Activated CD4-positive, alpha-beta T cell treated with anti-CD3 and anti-CD28 coated beads for 24 hours (primary cell): ENCODE results near the gene CENPP.

ENCODE experiments used
- DNase-seq, 2 donors: peaks; one replicate each; pipeline ENCODE4 v3.0.0-alpha.2; 2020; ENCODE audit warnings: low read depth in 2 of 2

Gene CENPP

GRCh38 chr9:92507496-92507895 is 181.7 kb downstream of the CENPP start:
- DNase-seq = no peak

DNA sequence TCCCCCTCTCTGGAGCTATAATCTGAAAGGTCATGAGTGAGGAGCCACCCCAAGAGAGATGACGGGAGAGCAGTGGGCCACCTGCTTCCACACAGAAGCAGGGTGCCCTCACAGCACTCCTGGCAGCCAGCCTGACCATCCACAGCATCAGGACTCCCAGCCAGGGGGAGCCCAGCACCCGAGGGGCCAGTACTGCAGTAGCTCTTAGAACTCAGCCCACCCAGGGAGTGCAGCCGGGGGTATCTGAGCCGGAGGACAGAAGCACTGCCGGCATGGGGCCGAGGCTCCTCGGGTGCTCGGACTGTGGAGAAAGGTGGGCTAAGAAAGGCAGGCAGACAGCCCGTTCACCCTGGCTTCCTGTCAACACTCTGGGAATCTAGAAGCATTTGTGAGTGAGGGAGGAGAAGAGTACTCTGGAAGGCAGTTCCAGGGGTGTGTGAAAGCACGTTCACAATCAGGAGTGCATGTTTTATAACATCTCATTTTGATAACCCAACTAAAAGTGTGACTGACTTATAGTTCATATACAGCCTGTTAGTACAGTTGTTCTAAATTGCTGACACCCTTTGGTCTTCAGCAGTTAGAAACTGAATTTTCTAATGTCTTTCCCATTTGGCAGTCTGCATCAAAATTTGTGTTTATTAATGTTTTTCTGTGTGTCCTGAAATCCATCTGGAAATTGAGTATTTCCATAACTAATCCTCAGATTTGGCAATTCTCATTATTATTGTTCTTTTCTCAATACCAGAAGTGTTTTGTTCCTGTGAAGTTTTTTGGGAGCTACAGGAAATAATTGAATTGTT is 182.5 kb downstream of the CENPP start:
- DNase-seq = no peak

DNA sequence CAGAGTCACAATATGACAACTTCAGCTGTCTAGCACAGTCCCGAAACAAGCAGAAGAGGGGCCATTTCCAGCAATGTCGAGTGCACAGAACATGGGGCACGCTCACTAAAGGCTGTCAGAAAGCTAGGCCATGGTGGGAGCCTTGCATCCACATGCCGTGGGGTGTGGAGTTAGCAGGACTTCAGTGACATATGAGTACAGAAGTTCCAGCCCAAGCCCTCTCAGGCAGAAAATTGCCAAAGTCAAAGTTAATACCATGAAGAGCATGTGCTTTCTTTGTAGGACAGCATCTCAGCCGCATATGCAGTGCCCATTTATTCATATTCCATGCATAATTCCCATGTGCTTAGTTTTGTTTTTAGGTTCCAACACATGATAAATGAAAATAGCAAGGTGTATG is 183.3 kb downstream of the CENPP start:
- DNase-seq = no peak

DNA sequence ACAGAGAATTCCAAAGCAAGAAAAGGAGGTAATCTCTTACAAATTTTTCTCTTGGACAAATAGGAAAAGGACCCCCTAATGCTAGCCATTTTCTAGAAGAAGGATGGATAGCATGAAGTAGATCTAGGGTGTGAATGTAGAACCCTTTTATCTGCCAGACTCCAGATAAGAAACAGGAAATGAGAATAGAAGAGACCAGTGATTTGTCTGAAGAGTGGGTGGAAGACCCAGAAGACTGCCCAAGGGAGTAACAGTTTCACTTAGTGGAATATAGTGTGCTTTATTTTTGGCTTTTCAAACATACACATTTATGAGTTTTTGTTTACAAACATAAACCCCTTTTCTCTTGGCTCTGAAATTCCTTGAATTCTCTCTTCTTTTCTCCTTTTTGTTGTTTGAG is 185.0 kb downstream of the CENPP start:
- no peak for DNase-seq

DNA sequence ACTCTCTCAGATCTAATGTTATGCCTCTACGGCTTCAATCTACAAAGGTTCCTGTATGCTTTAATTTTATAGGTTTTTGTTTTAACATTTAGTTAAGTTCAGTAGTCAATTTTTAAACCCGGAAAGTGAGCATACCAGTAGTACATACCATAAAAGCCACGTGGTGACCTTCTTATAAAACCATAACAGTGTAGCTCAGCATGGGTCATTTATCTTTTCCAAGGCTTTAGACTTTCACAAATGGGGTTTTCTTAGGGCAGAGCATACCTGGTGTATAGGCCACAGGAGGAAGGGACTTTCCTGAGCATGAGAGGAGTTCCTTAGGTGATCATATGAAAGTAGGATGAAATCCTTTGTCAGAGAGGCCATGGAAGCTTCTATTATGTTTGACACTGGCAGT is 186.9 kb downstream of the CENPP start:
- DNase-seq = no peak

DNA sequence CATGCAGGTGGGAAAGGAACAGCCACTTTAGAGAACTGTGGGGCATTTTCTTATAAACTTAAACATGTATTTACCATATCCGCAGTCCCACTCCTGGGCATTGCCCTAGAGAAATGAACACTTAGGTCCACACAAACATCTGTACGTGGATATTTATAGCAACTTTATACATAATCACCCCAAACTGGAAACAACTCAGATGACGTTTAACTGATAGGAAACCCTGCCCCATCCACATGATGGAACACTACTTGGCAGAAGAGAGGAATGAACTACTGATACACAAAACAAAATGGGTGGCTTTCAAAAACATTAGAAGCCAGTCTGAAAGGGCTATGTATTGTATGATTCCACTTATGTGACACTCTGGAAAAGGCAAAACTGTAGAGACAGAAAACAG is 187.6 kb downstream of the CENPP start:
- DNase-seq = no peak

GRCh38 chr9:92514635-92515034 is 188.9 kb downstream of the CENPP start:
- DNase-seq = no peak

GRCh38 chr9:92516521-92516920 is 190.8 kb downstream of the CENPP start:
- no peak for DNase-seq

DNA sequence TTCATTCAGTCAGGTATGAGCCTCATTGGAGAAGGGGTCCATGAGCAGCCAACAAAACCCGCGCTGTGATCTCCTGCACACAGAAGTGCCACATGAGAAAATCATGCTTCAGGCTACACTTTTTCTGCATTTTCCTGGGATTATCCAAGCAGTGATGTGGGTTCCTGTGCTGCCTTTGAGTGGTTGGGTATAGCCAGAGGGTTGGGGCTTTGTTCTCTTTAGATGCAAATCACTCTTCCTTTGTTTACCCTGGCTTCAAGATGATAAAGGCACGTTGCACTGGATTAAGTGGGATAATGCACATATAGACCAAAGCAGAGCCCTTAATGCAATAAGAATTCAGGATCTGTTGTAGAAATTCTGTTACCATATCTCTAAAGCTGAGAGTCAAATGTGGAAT is 191.3 kb downstream of the CENPP start:
- DNase-seq = no peak

DNA sequence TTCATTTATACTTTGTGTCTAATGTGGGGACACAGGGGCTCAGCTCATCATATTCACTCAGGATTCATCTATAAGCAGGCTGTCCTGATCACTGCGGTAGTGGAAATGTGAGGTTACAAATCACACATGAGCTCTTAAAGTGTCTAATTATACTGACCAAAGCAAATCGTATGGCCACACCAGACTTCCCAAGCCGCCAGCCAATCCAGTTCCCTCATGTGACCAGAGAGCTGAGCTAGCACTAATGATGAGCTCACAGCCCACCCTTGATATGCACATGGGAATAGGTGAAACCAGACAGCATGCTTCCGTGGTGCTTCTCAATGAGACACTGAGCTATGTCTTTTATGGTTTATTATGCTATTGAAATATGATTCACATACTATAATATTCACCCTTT is 192.4 kb downstream of the CENPP start:
- DNase-seq = no peak

DNA sequence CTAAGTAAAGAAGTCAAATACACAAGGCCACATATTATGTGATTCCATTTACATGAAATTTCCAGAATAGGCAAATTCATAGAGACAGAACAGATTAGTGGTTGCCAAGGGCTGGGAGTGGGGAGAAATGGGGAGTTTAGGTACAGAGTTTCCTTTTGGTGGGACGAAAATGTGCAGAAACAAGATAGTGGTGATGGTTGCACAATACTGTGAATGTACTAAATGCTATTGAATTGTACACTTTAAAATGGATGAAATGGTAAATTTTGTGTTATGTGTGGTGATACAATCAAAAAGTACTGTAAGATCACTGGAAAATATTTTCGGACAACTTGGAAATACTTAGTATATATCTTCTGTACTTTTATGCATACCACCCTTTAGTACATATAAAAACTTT is 195.1 kb downstream of the CENPP start:
- DNase-seq = no peak

GRCh38 chr9:92522983-92523970 is 197.5 kb downstream of the CENPP start:
- DNase-seq = no peak

DNA sequence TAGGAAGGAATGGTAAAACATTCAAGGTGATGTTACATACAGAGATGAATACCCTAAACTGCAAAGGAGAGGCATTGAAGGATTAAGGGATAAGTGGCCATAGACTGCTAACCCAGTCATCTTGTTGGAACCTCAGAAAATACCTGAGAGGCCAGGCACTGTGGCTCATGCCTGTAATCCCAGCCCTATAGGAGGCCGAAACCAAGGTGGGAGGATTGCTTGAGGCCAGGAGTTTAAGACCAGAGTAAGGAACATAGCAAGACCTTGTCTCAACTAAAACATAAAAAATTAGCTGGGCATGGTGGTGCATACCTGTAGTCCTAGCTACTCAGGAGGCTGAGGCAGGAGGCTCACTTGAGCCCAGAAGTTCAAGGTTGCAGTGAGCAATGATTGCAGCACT is 199.1 kb downstream of the CENPP start:
- DNase-seq = no peak

DNA sequence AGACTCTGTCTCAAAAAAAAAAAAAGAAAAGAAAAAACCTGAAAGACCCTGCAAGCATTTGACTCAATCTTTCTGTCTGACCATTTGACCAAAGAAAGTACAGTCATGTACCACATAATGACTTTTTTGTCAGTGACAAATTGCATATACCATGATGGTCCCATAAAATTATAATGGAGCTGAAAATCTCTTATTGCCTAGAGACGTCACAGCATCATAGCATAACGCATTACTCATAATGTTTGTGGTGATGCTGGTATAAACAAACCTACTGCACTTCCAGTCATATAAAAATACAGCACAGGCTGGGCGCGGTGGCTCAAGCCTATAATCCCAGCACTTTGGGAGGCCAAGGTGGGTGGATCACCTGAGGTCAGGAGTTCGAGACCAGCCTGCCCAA is 199.6 kb downstream of the CENPP start:
- no peak for DNase-seq

DNA sequence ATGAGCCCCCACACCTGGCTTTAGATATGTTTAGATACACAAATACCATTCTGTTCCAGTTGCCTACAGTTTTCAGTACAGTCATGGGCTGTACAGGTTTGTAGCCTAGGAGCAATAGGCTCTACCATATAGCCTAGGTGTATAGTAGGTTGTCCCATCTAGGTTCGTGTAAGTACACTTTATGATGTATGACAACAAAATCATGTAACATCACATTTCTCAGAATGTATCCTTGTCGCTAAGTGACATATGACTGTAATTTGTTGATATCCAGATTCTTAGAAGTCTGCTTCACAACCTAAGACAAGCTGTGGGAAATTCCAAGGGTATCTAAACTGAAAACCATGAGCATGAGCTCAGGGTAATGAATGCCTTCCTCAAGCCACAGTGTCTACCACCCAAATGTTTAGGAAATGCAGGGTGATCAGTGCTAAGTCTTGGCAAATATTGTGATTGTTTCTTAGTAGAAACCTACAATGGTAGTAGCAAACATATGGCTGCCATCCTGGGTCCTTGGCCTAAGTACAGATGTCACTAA is 201.6 kb downstream of the CENPP start:
- no peak for DNase-seq

GRCh38 chr9:92527832-92528521 is 202.2 kb downstream of the CENPP start:
- no peak for DNase-seq

GRCh38 chr9:92528522-92528849 is 202.7 kb downstream of the CENPP start:
- no peak for DNase-seq

- DNase-seq = no peak
Measured at GRCh38 chr9:92529124-92529523, 203.4 kb downstream of the CENPP start.

DNA sequence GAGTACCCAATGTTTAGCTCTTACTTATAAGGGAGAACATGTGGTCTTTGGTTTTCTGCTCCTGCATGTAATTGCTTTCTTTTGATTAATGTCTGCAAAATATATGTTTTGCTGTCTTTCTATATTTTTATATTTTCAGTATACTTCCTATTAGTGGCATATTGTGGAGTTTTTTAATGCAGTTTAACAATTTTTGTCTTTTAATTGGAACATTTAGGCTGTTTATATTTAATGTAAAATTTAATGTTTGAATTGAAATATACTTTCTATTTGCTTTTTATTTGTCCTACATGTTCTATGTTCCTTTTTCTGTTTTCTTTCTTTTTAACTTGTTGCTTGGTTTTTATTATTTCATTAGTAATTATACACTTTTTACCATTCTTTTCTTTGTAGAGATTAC is 205.1 kb downstream of the CENPP start:
- no peak for DNase-seq

DNA sequence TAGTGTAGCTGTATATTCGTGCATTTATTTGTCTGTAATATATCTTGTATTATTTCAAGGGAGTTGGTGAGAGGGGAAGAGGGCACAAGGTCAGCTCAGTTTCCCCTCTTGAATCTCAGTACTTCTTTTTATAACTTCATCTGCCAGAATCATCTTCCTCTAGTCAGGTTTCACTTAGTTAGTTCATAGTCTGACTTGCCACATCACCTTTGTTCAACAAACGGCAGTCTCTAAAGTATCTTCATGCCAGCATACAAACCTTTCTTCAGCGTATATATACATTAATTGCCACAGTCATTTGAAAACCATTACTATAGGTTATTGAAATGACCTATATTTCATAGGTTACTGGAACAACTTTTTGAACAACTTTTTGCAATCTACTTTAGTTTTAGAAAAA is 208.5 kb downstream of the CENPP start:
- DNase-seq = no peak

- no peak for DNase-seq
Measured at GRCh38 chr9:92534674-92535073, 208.9 kb downstream of the CENPP start.
